HTR-8/SVneo (cell line): ENCODE results near the gene OPRM1.

Experiments used
- DNase-seq: peaks from one replicate; pipeline ENCODE4 v3.0.0; 2011; ENCODE audit warnings: low spot score, mixed read lengths; ENCODE audit not compliant: insufficient read length
- FAIRE-seq: peaks from 2 replicates; lab custom pipeline; 2011; peaks lifted over from hg19 to GRCh38; lab: Jason Lieb, UNC

Gene OPRM1

DNA sequence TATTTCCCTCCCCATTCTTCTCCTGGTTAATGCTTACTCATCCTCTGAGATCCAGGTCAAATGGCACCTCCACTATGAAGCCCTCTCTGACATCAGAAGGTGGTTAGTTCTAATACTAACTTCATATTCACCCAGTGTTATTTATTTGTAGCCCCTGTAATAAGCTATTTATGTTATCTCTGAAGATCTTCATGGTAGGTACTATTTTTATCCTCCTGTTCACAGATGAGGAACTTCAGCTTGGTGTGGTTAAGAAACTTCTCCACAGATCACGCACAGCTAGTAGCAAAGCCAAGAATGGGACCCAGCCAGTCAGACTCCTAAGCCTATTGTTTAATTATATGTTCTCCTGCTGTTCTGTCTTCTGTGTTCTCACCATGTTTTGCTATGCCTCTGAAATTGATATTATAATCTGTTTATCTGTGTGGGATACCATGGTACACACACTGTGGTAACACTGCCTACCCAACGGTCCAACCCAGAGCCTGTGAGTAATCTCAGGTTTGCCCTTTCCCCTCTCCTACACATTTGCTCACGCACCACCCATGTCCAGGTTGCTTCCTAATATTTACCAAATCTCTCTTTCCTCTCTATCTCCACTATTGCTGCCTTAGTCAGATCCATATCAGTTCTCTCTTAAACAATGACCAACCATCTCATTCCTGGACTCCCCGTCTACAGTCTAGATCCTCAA, 219.2 kb downstream of the OPRM1 start:
- no peak for FAIRE-seq
- no peak for DNase-seq

GRCh38 chr6:154261688-154262397, 222.8 kb downstream of the OPRM1 start:
- no peak for FAIRE-seq
- no peak for DNase-seq

DNA sequence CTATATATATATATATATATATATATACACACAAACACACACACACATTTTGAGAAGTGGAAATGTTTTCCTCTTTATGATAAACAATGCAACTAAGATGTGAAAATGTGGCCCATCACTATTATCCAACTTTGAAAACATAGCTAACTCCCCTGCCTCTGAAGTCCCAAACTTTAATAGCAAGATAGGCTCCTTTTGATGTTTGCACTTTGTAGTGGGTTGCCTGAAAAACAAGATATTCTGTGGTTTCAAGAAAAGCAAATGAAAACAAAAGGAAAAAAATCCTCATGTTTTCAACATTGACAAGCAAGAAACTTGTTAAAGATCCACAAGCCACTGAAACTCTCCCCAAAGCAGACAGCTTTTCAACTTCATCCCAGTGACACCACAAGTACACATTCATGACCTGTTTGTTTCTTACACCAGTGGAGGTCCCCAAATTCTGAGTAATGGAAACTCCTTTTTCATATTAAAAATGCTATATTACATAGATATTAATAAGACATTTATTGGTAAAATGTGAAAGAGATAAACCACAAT, 227.6 kb downstream of the OPRM1 start:
- no peak for FAIRE-seq
- DNase-seq = no peak

DNA sequence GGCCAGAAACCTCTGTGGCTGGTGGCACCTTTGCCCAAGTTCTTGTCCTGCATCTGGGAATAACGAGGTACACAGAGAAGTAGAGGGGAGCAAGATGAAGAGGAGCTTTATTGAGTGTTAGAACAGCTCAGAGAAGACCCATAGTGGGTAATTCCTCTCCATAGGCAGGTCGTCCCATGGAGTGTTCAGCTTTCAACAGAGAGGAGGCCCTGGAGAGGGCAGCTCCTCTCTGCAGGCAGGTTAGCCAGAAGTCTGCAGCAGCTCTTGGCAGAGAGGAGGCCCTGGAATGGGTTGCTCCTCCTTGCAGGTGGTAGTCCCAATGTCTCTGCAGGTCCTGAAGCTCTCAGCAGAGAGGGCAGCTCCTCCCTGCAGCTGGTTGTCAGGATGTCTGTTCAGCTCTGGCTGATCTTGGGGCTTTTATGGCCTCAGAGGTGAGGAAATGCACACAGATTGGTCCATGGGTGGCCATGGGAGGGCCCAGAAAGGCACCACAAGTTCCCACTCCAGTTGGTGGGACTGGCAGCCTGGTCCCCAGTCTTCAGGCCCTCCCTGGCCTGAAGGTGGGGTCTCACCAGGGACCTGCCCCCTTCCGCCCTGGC, 228.6 kb downstream of the OPRM1 start:
- DNase-seq = no peak
- FAIRE-seq = no peak

DNA sequence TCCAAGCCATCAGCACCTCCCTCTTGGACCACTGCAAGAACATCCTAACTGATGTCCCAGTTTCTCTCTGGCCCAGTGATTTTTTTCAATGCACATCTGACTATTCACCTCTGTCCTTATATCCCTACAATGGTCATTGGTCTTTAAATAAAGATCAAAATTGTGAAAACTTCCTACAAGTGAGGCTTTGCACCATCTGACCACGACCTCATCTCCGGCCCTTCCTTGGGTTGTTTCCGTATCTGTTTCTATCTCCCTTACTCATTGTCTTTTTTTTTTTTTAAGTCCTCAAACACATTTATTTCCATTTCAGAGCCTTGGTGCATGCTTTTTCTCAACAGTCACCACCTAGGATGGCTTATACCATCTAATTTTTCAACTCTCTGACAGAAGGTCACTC, 229.4 kb downstream of the OPRM1 start:
- no peak for FAIRE-seq
- DNase-seq = no peak

DNA sequence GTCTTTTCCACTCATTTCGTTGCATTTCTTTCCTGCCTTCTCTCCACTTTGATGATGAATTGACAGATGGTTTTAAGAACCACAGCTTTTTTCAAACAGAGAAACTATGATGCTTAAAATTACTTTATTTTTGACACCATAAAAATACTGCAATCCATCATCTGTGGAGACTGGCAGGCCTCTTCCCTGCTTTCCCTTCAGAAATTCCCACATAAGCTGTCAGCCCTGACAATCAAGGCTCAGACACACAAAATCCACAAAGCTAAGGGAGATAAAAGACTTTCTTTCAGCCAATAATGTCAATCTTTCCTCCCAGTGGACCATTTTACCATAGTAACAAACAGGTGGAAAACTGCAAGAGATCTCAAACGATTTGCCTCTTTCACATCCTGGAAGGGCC, 235.1 kb downstream of the OPRM1 start:
- FAIRE-seq (no peak), DNase-seq (no peak)

DNA sequence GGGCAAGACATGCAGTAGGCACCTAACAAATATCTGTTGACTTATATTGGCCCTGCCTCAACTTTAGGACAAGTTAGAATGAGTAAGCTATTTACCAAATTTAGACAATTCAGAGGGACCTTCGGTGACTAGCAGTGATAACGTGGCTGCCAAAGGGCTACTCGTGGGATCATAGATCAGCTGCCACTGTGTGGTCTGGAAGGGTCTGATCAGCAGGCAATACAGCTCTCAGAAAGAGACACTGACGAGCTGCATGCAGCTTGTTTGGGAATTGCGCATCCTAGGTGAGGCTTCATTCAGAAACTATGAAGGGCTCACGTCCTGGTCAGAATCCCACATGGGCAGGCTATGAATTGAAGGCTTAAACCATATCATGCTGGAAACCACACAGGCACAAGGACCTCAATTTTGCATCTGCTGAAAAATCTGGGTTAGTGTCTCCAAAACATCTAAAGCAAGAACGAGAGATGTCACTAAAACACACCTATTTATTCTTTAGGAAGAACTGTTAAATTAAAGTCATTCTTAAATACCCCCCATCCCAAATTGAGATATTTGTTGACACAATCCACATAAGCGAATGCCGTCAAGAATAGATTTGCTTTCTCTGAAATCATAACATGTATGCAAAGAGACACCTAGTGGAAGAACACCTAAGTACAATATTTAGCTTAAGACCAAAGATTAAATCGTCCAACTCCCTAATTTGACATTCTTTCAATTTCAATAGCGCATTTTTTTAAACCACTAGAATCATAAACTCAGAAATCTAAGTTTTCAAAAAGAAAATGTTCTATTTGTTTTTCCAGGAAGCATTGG, 238.0 kb downstream of the OPRM1 start:
- DNase-seq (peak; percentile 32), FAIRE-seq (no peak)

GRCh38 chr6:154277629-154278017, 238.6 kb downstream of the OPRM1 start:
- DNase-seq (no peak), FAIRE-seq (no peak)

DNA sequence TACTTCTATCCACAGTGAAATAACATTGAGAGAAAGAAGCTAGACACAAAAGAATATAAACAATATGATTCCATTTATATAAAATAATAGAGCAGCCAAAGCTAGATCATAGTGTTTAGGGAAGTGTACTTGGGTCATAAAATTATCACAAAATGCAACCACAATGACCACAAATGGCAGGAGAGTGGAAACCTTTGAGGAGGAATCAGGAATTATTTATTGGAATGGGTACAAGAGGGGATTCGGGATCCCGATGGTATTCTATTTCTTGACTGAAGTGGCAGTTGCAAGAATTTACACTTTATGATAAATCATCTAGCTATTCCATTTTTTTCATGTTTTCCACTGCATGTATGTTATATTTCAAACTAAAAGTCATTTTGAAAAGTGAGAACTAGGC, 241.5 kb downstream of the OPRM1 start:
- no peak for FAIRE-seq
- no peak for DNase-seq

DNA sequence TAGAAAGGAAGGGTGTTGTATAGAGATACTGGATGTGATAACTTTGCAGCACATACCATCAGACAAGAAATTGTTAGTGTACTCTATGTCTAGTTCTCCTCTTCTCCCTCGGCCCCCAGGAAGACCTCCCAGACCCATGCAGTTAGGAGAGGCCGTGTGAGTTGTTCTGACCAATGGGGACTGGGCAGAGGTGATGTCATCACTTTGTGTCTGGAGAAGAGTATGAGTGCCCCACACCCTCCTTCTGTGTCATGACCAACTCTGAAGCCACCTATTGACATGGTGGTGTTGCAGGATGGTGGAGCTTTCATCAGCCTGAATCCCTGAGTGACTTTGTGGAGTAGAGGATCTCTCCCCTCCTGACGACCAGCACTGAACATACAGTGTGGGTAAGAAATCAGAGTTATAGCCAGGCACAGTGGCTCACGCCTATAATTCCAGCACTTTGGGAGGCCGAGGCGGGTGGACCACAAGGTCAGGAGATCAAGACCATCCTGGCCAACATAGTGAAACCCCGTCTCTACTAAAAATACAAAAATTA, 245.3 kb downstream of the OPRM1 start:
- no peak for DNase-seq
- FAIRE-seq = no peak

DNA sequence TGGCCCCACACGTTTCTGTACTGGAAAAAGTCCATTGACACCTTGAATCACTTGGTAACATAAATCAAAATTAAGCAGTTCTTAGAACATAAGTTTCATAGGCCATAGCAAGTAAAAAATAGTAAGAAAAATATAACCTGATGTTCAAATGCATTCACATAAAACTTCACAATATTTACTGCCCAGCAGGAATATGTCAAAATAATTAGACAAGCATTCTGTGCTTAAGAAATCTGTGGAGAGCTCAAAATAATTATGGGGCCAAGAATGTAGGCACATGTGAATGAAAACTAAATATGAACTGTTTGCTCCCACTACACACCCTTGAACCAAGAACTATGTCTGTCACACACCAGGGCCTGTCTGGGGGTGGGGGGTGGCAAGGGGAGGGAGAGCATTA, 246.8 kb downstream of the OPRM1 start:
- FAIRE-seq (no peak), DNase-seq (no peak)

DNA sequence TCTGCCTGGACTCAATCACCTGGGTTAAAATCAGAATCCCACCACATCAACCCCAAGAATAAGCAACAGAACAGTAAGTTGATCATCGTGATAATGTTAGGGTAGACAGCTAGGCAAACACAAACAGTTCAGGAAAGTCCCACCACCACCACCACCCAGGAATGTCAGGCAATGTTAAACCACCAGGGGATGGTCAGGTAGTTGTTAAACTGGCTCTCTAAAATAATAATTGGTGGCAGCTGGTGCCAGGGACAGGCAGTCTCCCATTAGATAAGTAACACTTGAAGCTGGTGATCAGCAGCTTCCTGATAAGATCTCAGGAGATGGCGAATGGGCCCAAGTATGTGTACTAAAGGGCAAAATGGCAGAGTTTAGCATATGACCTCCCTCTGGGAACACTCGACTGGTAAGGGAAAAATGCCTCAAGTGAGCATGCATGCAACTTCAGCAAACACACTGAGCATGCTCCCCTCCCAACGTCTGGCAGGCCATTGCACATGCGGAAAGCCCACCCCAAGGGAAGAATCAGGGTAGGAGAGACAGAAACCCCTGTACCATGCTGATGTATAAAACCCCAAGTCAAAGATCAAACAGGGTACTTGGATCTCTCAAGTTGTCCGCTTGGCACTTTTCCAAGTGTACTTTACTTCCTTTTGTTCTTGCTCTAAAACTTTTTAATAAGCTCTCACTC, 250.9 kb downstream of the OPRM1 start:
- no peak for FAIRE-seq
- no peak for DNase-seq

- FAIRE-seq (no peak), DNase-seq (no peak)
Measured at GRCh38 chr6:154292066-154292465, 253.0 kb downstream of the OPRM1 start.

DNA sequence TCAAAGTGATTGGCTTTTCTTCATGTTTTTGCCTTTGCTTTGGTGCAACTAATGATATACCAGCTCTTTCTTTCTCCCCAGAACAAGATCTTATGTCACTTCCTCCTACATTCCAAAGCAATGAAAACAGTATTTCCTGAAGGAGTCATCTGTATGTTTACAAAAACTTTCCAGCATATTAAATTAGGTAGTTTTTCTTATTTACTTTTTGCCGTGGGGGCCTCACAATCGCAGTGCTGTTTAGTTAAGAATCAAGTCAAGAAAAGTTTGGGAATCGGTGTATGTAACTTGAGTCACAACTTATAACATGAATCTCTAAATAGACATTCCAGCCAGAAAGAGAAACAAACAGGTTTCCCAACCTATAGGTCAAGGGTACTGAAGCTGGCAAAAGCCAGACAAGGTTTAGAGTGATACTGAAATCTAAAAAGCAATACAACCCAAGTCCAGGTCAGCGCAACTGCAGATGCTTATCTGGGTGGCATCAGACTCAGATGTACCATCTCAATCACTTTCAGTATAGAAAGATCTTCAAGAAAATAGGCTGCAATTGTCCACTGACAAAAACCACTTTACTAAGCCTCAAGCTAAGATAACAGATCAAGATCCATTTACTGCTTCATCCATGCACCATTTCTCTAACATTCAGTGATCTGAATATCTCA, 253.9 kb downstream of the OPRM1 start:
- FAIRE-seq = no peak
- DNase-seq = peak; percentile 52

- FAIRE-seq (no peak), DNase-seq (no peak)
Measured at GRCh38 chr6:154295733-154296132, 256.7 kb downstream of the OPRM1 start.
